Measurements from ENCODE around the gene SYNC. TPM values are rescaled to one million over a fixed set of nuclear protein-coding genes. Genes with fewer than 3 reads are reported as not detected.
"Not testable (repeated sequence)": the region's sequence is repeated elsewhere in the genome, so short reads cannot be mapped to it uniquely, and the experiment has no call there.

Gene SYNC
- total RNA-seq, 1 donor, result 139 TPM

- H3K9me3 ChIP-seq (ENCODE audit: low read depth, low read length), result no peaks in the 10 kb centered on the region
- peaks cover 14% of the 10 kb centered on the region for H4K20me1 ChIP-seq (ENCODE audit: insufficient read depth, low read length)
- peaks cover 2% of the 10 kb centered on the region for H3K4me1 ChIP-seq (ENCODE audit: insufficient read depth, low read length)
- H3K4me3 ChIP-seq (ENCODE audit: insufficient read depth, low read length), result no peak overlapping the region
- no peak overlapping the region for H3K27ac ChIP-seq (ENCODE audit: low read depth, low read length)
- H2AFZ ChIP-seq (ENCODE audit: low read length), result no peak overlapping the region
- no peak overlapping the region for H3K4me2 ChIP-seq (ENCODE audit: insufficient read depth, low read length)
- H3K36me3 ChIP-seq (ENCODE audit: insufficient read depth, low read length), result peaks cover 73% of the 10 kb centered on the region
- no peaks in the 10 kb centered on the region for H3K27me3 ChIP-seq (ENCODE audit: insufficient read depth, low read length)
- H3K79me2 ChIP-seq (ENCODE audit: insufficient read depth, low read length), result peaks cover 17% of the 10 kb centered on the region
- DNase-seq (ENCODE audit: insufficient read length, low spot score, missing footprints), result no peak
- TF ChIP-seq CTCF (IDR thresholded peaks at IDR 0.05; ENCODE audit: extremely low read depth, low read depth, low read length), result no peak
Measured at GRCh38 chr1:32681509-32681908, 21.1 kb downstream of the SYNC start.

- H3K4me1 ChIP-seq (ENCODE audit: insufficient read depth, low read length), result peaks cover 2% of the 10 kb centered on the region
- no peak for TF ChIP-seq CTCF (IDR thresholded peaks at IDR 0.05; ENCODE audit: extremely low read depth, low read depth, low read length)
- H2AFZ ChIP-seq (ENCODE audit: low read length), result no peak overlapping the region
- peaks cover 8% of the 10 kb centered on the region for H3K79me2 ChIP-seq (ENCODE audit: insufficient read depth, low read length)
- peaks cover 6% of the 10 kb centered on the region for H4K20me1 ChIP-seq (ENCODE audit: insufficient read depth, low read length)
- DNase-seq (ENCODE audit: insufficient read length, low spot score, missing footprints), result no peak
- H3K27me3 ChIP-seq (ENCODE audit: insufficient read depth, low read length), result no peaks in the 10 kb centered on the region
- H3K4me3 ChIP-seq (ENCODE audit: insufficient read depth, low read length), result no peak overlapping the region
- H3K27ac ChIP-seq (ENCODE audit: low read depth, low read length), result no peak overlapping the region
- H3K9me3 ChIP-seq (ENCODE audit: low read depth, low read length), result no peaks in the 10 kb centered on the region
- peaks cover 69% of the 10 kb centered on the region for H3K36me3 ChIP-seq (ENCODE audit: insufficient read depth, low read length)
- H3K4me2 ChIP-seq (ENCODE audit: insufficient read depth, low read length), result no peak overlapping the region
Measured at GRCh38 chr1:32680642-32681041, 21.9 kb downstream of the SYNC start.

- not testable (repeated sequence) for H3K4me2 ChIP-seq (ENCODE audit: insufficient read depth, low read length); H3K4me1 ChIP-seq (ENCODE audit: insufficient read depth, low read length)
- peaks cover 67% of the 10 kb centered on the region for H3K36me3 ChIP-seq (ENCODE audit: insufficient read depth, low read length)
Measured at GRCh38 chr1:32679993-32680392, 22.6 kb downstream of the SYNC start.

GRCh38 chr1:32676945-32677344 lies 25.6 kb downstream of the SYNC start:
- peaks cover 68% of the 10 kb centered on the region for H3K36me3 ChIP-seq (ENCODE audit: insufficient read depth, low read length)

More at GRCh38 chr1:32679993-32680392, 22.6 kb downstream of the SYNC start:
- not testable (repeated sequence) for H2AFZ ChIP-seq (ENCODE audit: low read length); DNase-seq (ENCODE audit: insufficient read length, low spot score, missing footprints); H3K27me3 ChIP-seq (ENCODE audit: insufficient read depth, low read length); H4K20me1 ChIP-seq (ENCODE audit: insufficient read depth, low read length); H3K27ac ChIP-seq (ENCODE audit: low read depth, low read length); H3K79me2 ChIP-seq (ENCODE audit: insufficient read depth, low read length); H3K4me3 ChIP-seq (ENCODE audit: insufficient read depth, low read length); H3K9me3 ChIP-seq (ENCODE audit: low read depth, low read length)

GRCh38 chr1:32668716-32669115 lies 33.9 kb downstream of the SYNC start:
- not testable (repeated sequence) for H3K4me3 ChIP-seq (ENCODE audit: insufficient read depth, low read length); H3K9me3 ChIP-seq (ENCODE audit: low read depth, low read length); H3K27me3 ChIP-seq (ENCODE audit: insufficient read depth, low read length); H3K4me2 ChIP-seq (ENCODE audit: insufficient read depth, low read length); DNase-seq (ENCODE audit: insufficient read length, low spot score, missing footprints); H2AFZ ChIP-seq (ENCODE audit: low read length); H3K4me1 ChIP-seq (ENCODE audit: insufficient read depth, low read length); H4K20me1 ChIP-seq (ENCODE audit: insufficient read depth, low read length); H3K27ac ChIP-seq (ENCODE audit: low read depth, low read length)
- peaks cover 73% of the 10 kb centered on the region for H3K36me3 ChIP-seq (ENCODE audit: insufficient read depth, low read length)
- H3K79me2 ChIP-seq (ENCODE audit: insufficient read depth, low read length), result peaks cover 17% of the 10 kb centered on the region

More at GRCh38 chr1:32676945-32677344, 25.6 kb downstream of the SYNC start:
- Histone ChIP-seq H2AFZ (ENCODE audit: low read length) (no peak overlapping the region), H3K27me3 (ENCODE audit: insufficient read depth, low read length) (no peaks in the 10 kb centered on the region), H3K4me1 (ENCODE audit: insufficient read depth, low read length) (no peaks in the 10 kb centered on the region), H3K27ac (ENCODE audit: low read depth, low read length) (no peak overlapping the region), H4K20me1 (ENCODE audit: insufficient read depth, low read length) (no peaks in the 10 kb centered on the region), H3K4me3 (ENCODE audit: insufficient read depth, low read length) (no peak overlapping the region), H3K79me2 (ENCODE audit: insufficient read depth, low read length) (peaks cover 2% of the 10 kb centered on the region), H3K4me2 (ENCODE audit: insufficient read depth, low read length) (no peak overlapping the region), H3K9me3 (ENCODE audit: low read depth, low read length) (no peaks in the 10 kb centered on the region)
- no peak for TF ChIP-seq CTCF (IDR thresholded peaks at IDR 0.05; ENCODE audit: extremely low read depth, low read depth, low read length)
- no peak for DNase-seq (ENCODE audit: insufficient read length, low spot score, missing footprints)

Measured in osteoblast (primary cell).